ENCODE measurements around the gene SEMA3F. TPM values are rescaled to one million over a fixed set of nuclear protein-coding genes. Genes with fewer than 3 reads are reported as not detected.

The SEMA3F gene
- total and polyA plus RNA-seq, 2 donors (not counting 3 experiments of a cell fraction or from before 2014, with no cell fraction given): 65.8 to 99.1 TPM

DNA sequence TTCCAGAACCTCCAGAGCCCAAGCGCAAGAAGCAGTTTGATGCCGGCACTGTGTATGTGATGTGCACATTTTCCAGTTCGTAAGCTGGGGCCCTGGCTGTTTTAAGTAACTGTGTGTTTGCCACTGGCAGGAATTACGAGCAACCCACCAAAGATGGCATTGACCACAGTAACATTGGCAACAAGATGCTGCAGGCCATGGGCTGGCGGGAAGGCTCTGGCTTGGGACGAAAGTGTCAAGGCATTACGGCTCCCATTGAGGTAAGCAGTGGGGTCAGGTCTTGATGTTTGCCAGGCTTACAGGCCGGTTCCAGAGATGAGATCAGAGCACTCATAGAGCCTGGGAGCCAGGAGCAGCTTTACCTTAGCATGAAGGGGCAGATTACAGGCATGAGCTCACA, 38.0 kb upstream of the SEMA3F start:
- no peaks in the 10 kb centered on the region for H4K20me1 ChIP-seq (replicated peaks; ENCODE audit: control insufficient read depth, extremely low read depth, insufficient read depth, low read length)
- no peak overlapping the region for H3K4me2 ChIP-seq (ENCODE audit: insufficient read depth, low read length)
- POLR2A ChIA-PET: no interaction called here
- CTCF ChIA-PET: interaction anchor here (1.5 kb wide), 1 partner anchor 37 kb away, joined by 4 read pairs; no protein-coding TSS in a partner anchor
- H3K9me1 ChIP-seq (replicated peaks; ENCODE audit: control insufficient read depth, extremely low read depth, insufficient read depth, low read length): no peaks in the 10 kb centered on the region
- no peaks in the 10 kb centered on the region for H3K9me3 ChIP-seq (replicated peaks; ENCODE audit: control insufficient read depth, insufficient read depth, low read length)
- no TSS peak for BruUV-seq (replicated peaks)
- no peaks in the 10 kb centered on the region for H3K79me2 ChIP-seq (ENCODE audit: control insufficient read depth, insufficient read depth, low read length)
- FAIRE-seq (no peak), DNase-seq (ENCODE audit: low read depth, low spot score) (no peak)
- peaks cover 42 to 59% of the 10 kb centered on the region in 2 experiments for H3K36me3 ChIP-seq (ENCODE audit: control insufficient read depth in 2 of 2, extremely low read depth in 1 of 2, insufficient read depth in 2 of 2, low read length in 2 of 2)
- intact Hi-C loops (cut with micrococcal nuclease): no loop called here
- H3K4me1 ChIP-seq (ENCODE audit: control insufficient read depth, extremely low read depth, insufficient read depth, low read length): no peaks in the 10 kb centered on the region
- H3K4me3 ChIP-seq (replicated peaks in 1 of 3; ENCODE audit: insufficient read depth in 1 of 3, low read depth in 1 of 3, low read length in 3 of 3): no peak overlapping the region
- no peak overlapping the region for H3K27ac ChIP-seq (ENCODE audit: insufficient read depth, low read depth, low read length)
- H3K27me3 ChIP-seq (ENCODE audit: control insufficient read depth in 2 of 2, insufficient read depth in 2 of 2, low read length in 2 of 2): no peaks in the 10 kb centered on the region
- H2AFZ ChIP-seq (ENCODE audit: low read depth, low read length): no peak overlapping the region
- TF ChIP-seq JUN (IDR thresholded peaks at IDR 0.05; ENCODE audit: borderline replicate concordance, insufficient read depth, insufficient read length, low read depth) (no peak), POLR2AphosphoS5 (IDR thresholded peaks at IDR 0.05; ENCODE audit: insufficient read depth, low read depth, low read length) (no peak), GATA2 (IDR thresholded peaks at IDR 0.05; ENCODE audit: insufficient read depth, insufficient read length, low read depth, low read length) (no peak), POLR2A (IDR thresholded peaks at IDR 0.05; ENCODE audit: low read depth, low read length) (no peak)
- no peak overlapping the region for H3K9ac ChIP-seq (replicated peaks; ENCODE audit: extremely low read depth, insufficient read depth, low read length)
- dilution Hi-C loops (cut with MboI; ENCODE audit: extremely low pct_ligation_motif_present, low sequenced_read_pairs): loop anchor here (10.0 kb wide), 1 partner anchor 68 kb away; no protein-coding TSS in a partner anchor

DNA sequence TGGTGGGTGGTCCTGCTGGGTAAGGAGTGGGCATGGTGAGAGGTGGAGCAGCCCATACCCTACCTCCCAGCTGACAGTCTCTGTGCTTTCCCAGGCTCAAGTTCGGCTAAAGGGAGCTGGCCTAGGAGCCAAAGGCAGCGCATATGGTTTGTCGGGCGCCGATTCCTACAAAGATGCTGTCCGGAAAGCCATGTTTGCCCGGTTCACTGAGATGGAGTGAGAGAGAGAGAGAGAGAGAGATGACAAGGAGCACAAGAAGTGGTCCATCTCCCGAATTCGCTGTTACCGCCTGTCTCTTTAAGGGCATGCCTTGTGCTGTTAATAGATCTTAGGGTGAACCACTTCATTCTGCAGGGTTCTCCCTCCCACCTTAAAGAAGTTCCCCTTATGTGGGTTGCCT, 36.9 kb upstream of the SEMA3F start:
- intact Hi-C loops (cut with micrococcal nuclease): no loop called here
- Histone ChIP-seq H2AFZ (ENCODE audit: low read depth, low read length) (no peak overlapping the region), H3K27ac (ENCODE audit: insufficient read depth, low read depth, low read length) (no peak overlapping the region), H3K4me3 (replicated peaks in 1 of 3; ENCODE audit: insufficient read depth in 1 of 3, low read depth in 1 of 3, low read length in 3 of 3) (no peak overlapping the region), H3K36me3 (ENCODE audit: control insufficient read depth in 2 of 2, extremely low read depth in 1 of 2, insufficient read depth in 2 of 2, low read length in 2 of 2) (peaks cover 38 to 55% of the 10 kb centered on the region in 2 experiments), H3K9ac (replicated peaks; ENCODE audit: extremely low read depth, insufficient read depth, low read length) (no peak overlapping the region), H3K4me2 (ENCODE audit: insufficient read depth, low read length) (no peak overlapping the region), H3K9me1 (replicated peaks; ENCODE audit: control insufficient read depth, extremely low read depth, insufficient read depth, low read length) (no peaks in the 10 kb centered on the region), H4K20me1 (replicated peaks; ENCODE audit: control insufficient read depth, extremely low read depth, insufficient read depth, low read length) (no peaks in the 10 kb centered on the region), H3K4me1 (ENCODE audit: control insufficient read depth, extremely low read depth, insufficient read depth, low read length) (no peaks in the 10 kb centered on the region), H3K9me3 (replicated peaks; ENCODE audit: control insufficient read depth, insufficient read depth, low read length) (no peaks in the 10 kb centered on the region), H3K79me2 (ENCODE audit: control insufficient read depth, insufficient read depth, low read length) (no peaks in the 10 kb centered on the region), H3K27me3 (ENCODE audit: control insufficient read depth in 2 of 2, insufficient read depth in 2 of 2, low read length in 2 of 2) (no peaks in the 10 kb centered on the region)
- POLR2A ChIA-PET: no interaction called here
- TF ChIP-seq POLR2A (IDR thresholded peaks at IDR 0.05; ENCODE audit: low read depth, low read length) (no peak), POLR2AphosphoS5 (IDR thresholded peaks at IDR 0.05; ENCODE audit: insufficient read depth, low read depth, low read length) (no peak), GATA2 (IDR thresholded peaks at IDR 0.05; ENCODE audit: insufficient read depth, insufficient read length, low read depth, low read length) (no peak), EZH2 (IDR thresholded peaks at IDR 0.05; ENCODE audit: borderline replicate concordance, low read depth, low read length, severe bottlenecking) (no peak), JUN (IDR thresholded peaks at IDR 0.05; ENCODE audit: borderline replicate concordance, insufficient read depth, insufficient read length, low read depth) (no peak), FOS (IDR thresholded peaks at IDR 0.05; ENCODE audit: borderline replicate concordance, insufficient read depth, low read length) (no peak), MYC (IDR thresholded peaks at IDR 0.05; ENCODE audit: low read depth, low read length) (no peak)
- TF ChIP-seq, protein P1, sequence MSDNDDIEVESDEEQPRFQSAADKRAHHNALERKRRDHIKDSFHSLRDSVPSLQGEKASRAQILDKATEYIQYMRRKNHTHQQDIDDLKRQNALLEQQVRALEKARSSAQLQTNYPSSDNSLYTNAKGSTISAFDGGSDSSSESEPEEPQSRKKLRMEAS (IDR thresholded peaks at IDR 0.05; ENCODE audit: insufficient read depth, insufficient read length): no peak
- TF ChIP-seq, protein P2, sequence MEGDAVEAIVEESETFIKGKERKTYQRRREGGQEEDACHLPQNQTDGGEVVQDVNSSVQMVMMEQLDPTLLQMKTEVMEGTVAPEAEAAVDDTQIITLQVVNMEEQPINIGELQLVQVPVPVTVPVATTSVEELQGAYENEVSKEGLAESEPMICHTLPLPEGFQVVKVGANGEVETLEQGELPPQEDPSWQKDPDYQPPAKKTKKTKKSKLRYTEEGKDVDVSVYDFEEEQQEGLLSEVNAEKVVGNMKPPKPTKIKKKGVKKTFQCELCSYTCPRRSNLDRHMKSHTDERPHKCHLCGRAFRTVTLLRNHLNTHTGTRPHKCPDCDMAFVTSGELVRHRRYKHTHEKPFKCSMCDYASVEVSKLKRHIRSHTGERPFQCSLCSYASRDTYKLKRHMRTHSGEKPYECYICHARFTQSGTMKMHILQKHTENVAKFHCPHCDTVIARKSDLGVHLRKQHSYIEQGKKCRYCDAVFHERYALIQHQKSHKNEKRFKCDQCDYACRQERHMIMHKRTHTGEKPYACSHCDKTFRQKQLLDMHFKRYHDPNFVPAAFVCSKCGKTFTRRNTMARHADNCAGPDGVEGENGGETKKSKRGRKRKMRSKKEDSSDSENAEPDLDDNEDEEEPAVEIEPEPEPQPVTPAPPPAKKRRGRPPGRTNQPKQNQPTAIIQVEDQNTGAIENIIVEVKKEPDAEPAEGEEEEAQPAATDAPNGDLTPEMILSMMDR (IDR thresholded peaks at IDR 0.05; ENCODE audit: extremely low read depth in 1 of 2, insufficient read depth in 1 of 2, low read depth in 1 of 2, low read length in 2 of 2): no peak
- CTCF ChIA-PET: interaction anchor here (1.5 kb wide), 1 partner anchor 36 kb away, joined by 4 read pairs; no protein-coding TSS in a partner anchor
- FAIRE-seq (no peak), DNase-seq (ENCODE audit: low read depth, low spot score) (no peak)
- dilution Hi-C loops (cut with MboI; ENCODE audit: extremely low pct_ligation_motif_present, low sequenced_read_pairs): loop anchor here (10.0 kb wide), 1 partner anchor 67 kb away; no protein-coding TSS in a partner anchor
- BruUV-seq (replicated peaks): no TSS peak

Data from endothelial cell of umbilical vein (primary cell).